Activated T-cell treated with anti-CD3 and anti-CD28 coated beads, Interleukin-2, amount 50 U/mL, for 4 hours (primary cell): ENCODE results near the gene CALB2. TPM values are rescaled to one million over a fixed set of nuclear protein-coding genes. Genes with fewer than 3 reads are reported as not detected.

Experiments used
- ATAC-seq, 2 donors: fragments of 200-7000 bp; cut with Tn5 transposase; one replicate each; pipeline ENCODE4 v1.10.0; 2021
- DNase-seq: peaks from one replicate; pipeline ENCODE4 v3.0.0-alpha.2; 2020
- H3K27me3 Mint-ChIP-seq: one replicate; pipeline ENCODE4 v1.8.0; 2021; ENCODE audit warnings: low read depth, mixed read lengths
- H3K36me3 Mint-ChIP-seq: one replicate; pipeline ENCODE4 v1.8.0; 2022; ENCODE audit warnings: mixed read lengths; ENCODE audit not compliant: insufficient read depth
- H3K4me1 Mint-ChIP-seq: one replicate; pipeline ENCODE4 v1.8.0; 2021; ENCODE audit warnings: low read depth, mixed read lengths
- H3K4me3 Mint-ChIP-seq: one replicate; pipeline ENCODE4 v1.8.0; 2021; ENCODE audit warnings: mild to moderate bottlenecking, moderate library complexity, mixed read lengths
- H3K9me3 Mint-ChIP-seq: one replicate; pipeline ENCODE4 v1.8.0; 2021; ENCODE audit warnings: mixed read lengths
- total RNA-seq, 3 donors: library from RNA; stranded (reverse); gene quantifications; one replicate each; pipeline ENCODE4 v1.2.1, GENCODE V29; 2021

CALB2 gene
- total RNA-seq, 3 donors from 2014 or later: not detected

GRCh38 chr16:71413341-71413740 lies 54.8 kb downstream of the CALB2 start:
- Mint-ChIP-seq H3K4me3 (no peak overlapping the region), H3K4me1 (peaks cover 4% of the 10 kb centered on the region), H3K27me3 (peaks cover 46% of the 10 kb centered on the region), H3K9me3 (no peaks in the 10 kb centered on the region), H3K36me3 (no peaks in the 10 kb centered on the region)
- no peak for DNase-seq
- ATAC-seq: no peak

DNA sequence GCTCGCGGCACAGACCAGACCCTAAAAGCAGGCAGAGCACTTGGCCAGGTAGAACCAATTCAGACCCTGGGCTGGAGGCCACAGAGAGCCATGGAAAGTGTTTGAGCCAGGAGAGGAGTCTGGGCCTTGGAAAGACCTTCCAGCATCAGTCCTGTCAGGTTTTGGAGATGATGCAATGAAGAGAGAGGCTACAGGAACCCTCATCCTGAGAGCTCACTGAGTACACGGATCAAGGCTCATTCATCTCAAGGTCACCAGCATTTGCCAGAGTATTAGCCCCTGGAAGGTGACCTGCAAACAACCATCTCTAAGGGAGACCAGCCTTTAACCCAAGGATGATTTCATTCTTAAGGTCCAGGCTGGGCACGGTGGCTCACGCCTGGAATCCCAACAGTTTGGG lies 55.5 kb downstream of the CALB2 start:
- Mint-ChIP-seq H3K9me3 (no peaks in the 10 kb centered on the region), H3K4me3 (no peak overlapping the region)

GRCh38 chr16:71421911-71422310 lies 63.4 kb downstream of the CALB2 start:
- H3K9me3 Mint-ChIP-seq: no peaks in the 10 kb centered on the region
- peaks cover 45% of the 10 kb centered on the region for H3K27me3 Mint-ChIP-seq
- no peaks in the 10 kb centered on the region for H3K36me3 Mint-ChIP-seq
- H3K4me3 Mint-ChIP-seq: no peak overlapping the region
- ATAC-seq (peak in 1 of 2 donors; percentile 29), DNase-seq (no peak)
- no peaks in the 10 kb centered on the region for H3K4me1 Mint-ChIP-seq

More for the DNA sequence above, 55.5 kb downstream of the CALB2 start:
- no peak for ATAC-seq
- Mint-ChIP-seq H3K27me3 (peaks cover 43% of the 10 kb centered on the region), H3K36me3 (no peaks in the 10 kb centered on the region), H3K4me1 (peaks cover 4% of the 10 kb centered on the region)
- no peak for DNase-seq

- no peaks in the 10 kb centered on the region for H3K9me3 Mint-ChIP-seq
- peaks cover 48% of the 10 kb centered on the region for H3K27me3 Mint-ChIP-seq
- DNase-seq: no peak
- H3K4me1 Mint-ChIP-seq: no peaks in the 10 kb centered on the region
- ATAC-seq: no peak
- no peak overlapping the region for H3K4me3 Mint-ChIP-seq
- H3K36me3 Mint-ChIP-seq: no peaks in the 10 kb centered on the region
These were observed 64.5 kb downstream of the CALB2 start for GRCh38 chr16:71423016-71423415.

DNA sequence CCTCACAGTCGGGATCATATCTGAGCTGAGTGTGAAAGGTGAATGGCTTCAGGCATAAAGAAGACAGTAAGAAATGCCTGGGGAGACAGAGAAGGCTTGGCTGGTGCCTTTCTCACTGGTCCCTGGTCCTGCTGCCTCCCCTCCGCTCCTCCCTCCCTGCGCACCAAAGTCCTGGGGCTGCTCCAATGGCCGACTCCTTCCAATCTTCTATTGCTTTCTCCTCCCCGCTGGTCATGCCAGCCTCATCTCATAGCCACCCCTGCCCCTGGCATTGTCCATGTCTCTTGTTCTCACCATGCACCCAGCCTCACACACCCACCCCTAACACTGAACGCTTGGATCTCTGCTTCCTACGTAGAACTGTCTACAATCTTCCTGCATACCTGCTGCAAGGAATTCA lies 65.3 kb downstream of the CALB2 start:
- no peak for DNase-seq
- no peaks in the 10 kb centered on the region for H3K36me3 Mint-ChIP-seq
- H3K9me3 Mint-ChIP-seq: no peaks in the 10 kb centered on the region
- no peak overlapping the region for H3K4me3 Mint-ChIP-seq
- no peak for ATAC-seq
- no peaks in the 10 kb centered on the region for H3K4me1 Mint-ChIP-seq
- peaks cover 45% of the 10 kb centered on the region for H3K27me3 Mint-ChIP-seq

- H3K27me3 Mint-ChIP-seq: peaks cover 45% of the 10 kb centered on the region
- no peak overlapping the region for H3K4me3 Mint-ChIP-seq
These were observed 66.1 kb downstream of the CALB2 start for GRCh38 chr16:71424626-71425025.

GRCh38 chr16:71425746-71426068 lies 67.2 kb downstream of the CALB2 start:
- H3K4me3 Mint-ChIP-seq: no peak overlapping the region
- no peaks in the 10 kb centered on the region for H3K36me3 Mint-ChIP-seq
- no peak for ATAC-seq
- H3K27me3 Mint-ChIP-seq: peaks cover 50% of the 10 kb centered on the region
- no peaks in the 10 kb centered on the region for H3K4me1 Mint-ChIP-seq
- no peaks in the 10 kb centered on the region for H3K9me3 Mint-ChIP-seq
- DNase-seq: no peak

More at GRCh38 chr16:71424626-71425025, 66.1 kb downstream of the CALB2 start:
- DNase-seq (no peak), ATAC-seq (no peak)
- no peaks in the 10 kb centered on the region for H3K36me3 Mint-ChIP-seq
- H3K4me1 Mint-ChIP-seq: no peaks in the 10 kb centered on the region
- no peaks in the 10 kb centered on the region for H3K9me3 Mint-ChIP-seq

- H3K36me3 Mint-ChIP-seq: no peaks in the 10 kb centered on the region
- H3K9me3 Mint-ChIP-seq: no peaks in the 10 kb centered on the region
- ATAC-seq (peak; percentile 84 to 88), DNase-seq (no peak)
- no peaks in the 10 kb centered on the region for H3K4me1 Mint-ChIP-seq
- peaks cover 52% of the 10 kb centered on the region for H3K27me3 Mint-ChIP-seq
- no peak overlapping the region for H3K4me3 Mint-ChIP-seq
These were observed 67.8 kb downstream of the CALB2 start for GRCh38 chr16:71426069-71426879.

GRCh38 chr16:71426880-71427615 lies 68.5 kb downstream of the CALB2 start:
- H3K9me3 Mint-ChIP-seq: no peaks in the 10 kb centered on the region
- H3K27me3 Mint-ChIP-seq: peaks cover 49% of the 10 kb centered on the region
- ATAC-seq (no peak), DNase-seq (no peak)
- H3K4me3 Mint-ChIP-seq: no peak overlapping the region
- H3K4me1 Mint-ChIP-seq: no peaks in the 10 kb centered on the region
- no peaks in the 10 kb centered on the region for H3K36me3 Mint-ChIP-seq

DNA sequence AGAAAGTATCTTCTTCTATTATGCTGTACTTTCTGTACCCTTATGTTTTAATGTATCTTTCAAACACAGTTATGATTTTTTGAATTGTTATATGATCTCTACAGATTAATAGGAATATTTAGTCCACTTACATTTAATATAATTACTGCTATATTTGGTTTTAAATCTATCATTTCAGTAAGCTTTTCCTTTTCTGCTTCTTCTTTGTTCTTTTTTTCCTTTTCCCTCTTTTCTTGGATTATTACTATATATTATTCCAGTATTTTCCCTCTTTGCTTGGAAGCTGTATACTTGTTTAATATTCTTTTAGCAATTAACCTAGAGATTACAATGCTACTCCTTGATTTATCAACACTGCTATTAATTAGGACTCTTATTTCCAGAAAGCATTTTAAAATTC lies 69.9 kb downstream of the CALB2 start:
- Mint-ChIP-seq H3K27me3 (peaks cover 53% of the 10 kb centered on the region), H3K4me1 (no peaks in the 10 kb centered on the region), H3K4me3 (no peak overlapping the region), H3K36me3 (no peaks in the 10 kb centered on the region), H3K9me3 (no peaks in the 10 kb centered on the region)
- no peak for DNase-seq
- ATAC-seq: no peak

DNA sequence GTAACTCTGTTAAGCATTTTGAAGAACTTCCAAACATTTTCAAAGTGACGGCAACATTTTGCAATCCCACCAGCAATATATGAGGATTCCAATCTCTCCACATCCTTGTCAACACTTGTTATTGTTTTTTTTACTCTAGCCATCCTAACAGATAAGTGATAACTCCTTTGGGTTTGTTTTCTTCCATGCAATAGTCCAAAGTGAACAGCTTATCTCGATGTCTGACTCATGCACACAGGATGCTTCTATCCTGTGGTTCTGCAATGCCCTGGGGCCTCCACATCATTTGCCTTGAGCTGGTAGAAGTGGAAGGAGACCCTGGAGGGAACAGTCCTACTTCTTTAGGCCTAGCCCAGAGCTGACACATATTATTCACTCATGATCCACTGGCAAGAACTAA lies 70.4 kb downstream of the CALB2 start:
- ATAC-seq (no peak), DNase-seq (no peak)
- Mint-ChIP-seq H3K27me3 (peaks cover 51% of the 10 kb centered on the region), H3K4me1 (no peaks in the 10 kb centered on the region), H3K36me3 (no peaks in the 10 kb centered on the region), H3K4me3 (no peak overlapping the region), H3K9me3 (no peaks in the 10 kb centered on the region)

- no peak overlapping the region for H3K4me3 Mint-ChIP-seq
- no peaks in the 10 kb centered on the region for H3K36me3 Mint-ChIP-seq
- H3K9me3 Mint-ChIP-seq: no peaks in the 10 kb centered on the region
- no peaks in the 10 kb centered on the region for H3K4me1 Mint-ChIP-seq
- peaks cover 46% of the 10 kb centered on the region for H3K27me3 Mint-ChIP-seq
- DNase-seq: no peak
- ATAC-seq: no peak
These were observed 71.1 kb downstream of the CALB2 start for GRCh38 chr16:71429581-71429980.

DNA sequence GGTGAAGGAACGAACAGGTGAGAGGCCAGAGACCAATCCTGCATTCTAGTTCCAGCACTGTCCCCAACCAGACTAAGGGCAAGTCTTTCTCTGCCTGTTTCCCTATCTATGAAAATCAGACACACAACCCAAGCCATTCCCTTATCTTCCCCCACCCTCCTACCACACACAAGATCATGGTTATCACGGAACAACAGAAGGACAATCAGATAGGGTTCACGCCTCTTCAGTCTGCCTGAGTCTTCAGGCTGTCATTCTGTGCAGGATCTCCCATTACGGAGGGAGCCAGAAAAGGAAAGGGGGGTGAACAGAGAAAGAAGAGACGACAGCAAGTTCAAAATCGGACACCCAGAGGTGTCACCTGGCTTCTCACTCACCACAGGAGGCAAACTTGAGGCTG lies 72.2 kb downstream of the CALB2 start:
- no peaks in the 10 kb centered on the region for H3K4me1 Mint-ChIP-seq
- H3K4me3 Mint-ChIP-seq: no peak overlapping the region
- H3K36me3 Mint-ChIP-seq: no peaks in the 10 kb centered on the region
- peaks cover 36% of the 10 kb centered on the region for H3K27me3 Mint-ChIP-seq
- ATAC-seq: no peak
- no peaks in the 10 kb centered on the region for H3K9me3 Mint-ChIP-seq
- DNase-seq: no peak

GRCh38 chr16:71431176-71431575 lies 72.7 kb downstream of the CALB2 start:
- peaks cover 32% of the 10 kb centered on the region for H3K27me3 Mint-ChIP-seq
- H3K9me3 Mint-ChIP-seq: no peaks in the 10 kb centered on the region
- DNase-seq: no peak
- no peak for ATAC-seq
- no peaks in the 10 kb centered on the region for H3K4me1 Mint-ChIP-seq
- no peak overlapping the region for H3K4me3 Mint-ChIP-seq
- no peaks in the 10 kb centered on the region for H3K36me3 Mint-ChIP-seq

DNA sequence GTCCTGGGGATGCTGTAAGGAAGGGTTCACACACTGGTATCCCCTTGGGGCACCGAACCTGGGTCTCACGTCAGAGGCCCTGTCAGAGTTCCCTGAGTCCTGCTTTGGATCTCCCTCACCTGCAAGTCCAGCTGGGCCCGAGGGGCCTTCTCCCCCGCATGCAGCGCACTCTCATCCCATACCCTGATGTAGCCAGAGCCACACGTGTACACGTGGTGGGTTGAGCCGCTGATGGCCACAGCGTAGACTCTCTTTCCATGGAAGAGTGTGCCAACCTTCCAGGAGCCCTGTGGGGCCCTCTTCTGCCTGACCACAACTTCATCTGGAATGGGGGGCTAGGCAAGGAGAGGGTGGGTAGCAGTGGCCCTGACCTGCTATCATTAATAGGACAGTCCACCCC lies 73.5 kb downstream of the CALB2 start:
- Mint-ChIP-seq H3K9me3 (no peaks in the 10 kb centered on the region), H3K36me3 (no peaks in the 10 kb centered on the region), H3K4me3 (no peak overlapping the region), H3K4me1 (no peaks in the 10 kb centered on the region), H3K27me3 (peaks cover 30% of the 10 kb centered on the region)
- ATAC-seq (no peak), DNase-seq (no peak)
